Activated CD8-positive, alpha-beta memory T cell treated with anti-CD3 and anti-CD28 coated beads for 48 hours (primary cell): ENCODE data around the gene PLEKHD1.

Experiments used
- DNase-seq, 3 experiments: peaks; one replicate each; pipeline ENCODE4 v3.0.0-alpha.2; 2020; ENCODE audit warnings: low read depth in 2 of 3, low spot score in 2 of 3

Gene PLEKHD1

GRCh38 chr14:69547701-69548348 is 63.3 kb downstream of the PLEKHD1 start:
- peak in 2 of 3 experiments; percentile 4 to 13 for DNase-seq

GRCh38 chr14:69548566-69548965 is 64.0 kb downstream of the PLEKHD1 start:
- no peak for DNase-seq

GRCh38 chr14:69551511-69551910 is 67.0 kb downstream of the PLEKHD1 start:
- no peak for DNase-seq

GRCh38 chr14:69553252-69553651 is 68.7 kb downstream of the PLEKHD1 start:
- DNase-seq, result no peak

- no peak for DNase-seq
Measured at GRCh38 chr14:69554500-69554899, 70.0 kb downstream of the PLEKHD1 start.

GRCh38 chr14:69558774-69559173 is 74.2 kb downstream of the PLEKHD1 start:
- DNase-seq, result no peak

GRCh38 chr14:69559581-69560011 is 75.1 kb downstream of the PLEKHD1 start:
- no peak for DNase-seq

GRCh38 chr14:69560826-69561225 is 76.3 kb downstream of the PLEKHD1 start:
- DNase-seq, result no peak

- DNase-seq, result no peak
Measured at GRCh38 chr14:69561893-69562292, 77.4 kb downstream of the PLEKHD1 start.

GRCh38 chr14:69567563-69567962 is 83.0 kb downstream of the PLEKHD1 start:
- no peak for DNase-seq

GRCh38 chr14:69569859-69570258 is 85.3 kb downstream of the PLEKHD1 start:
- no peak for DNase-seq

GRCh38 chr14:69570836-69571330 is 86.4 kb downstream of the PLEKHD1 start:
- no peak for DNase-seq

GRCh38 chr14:69571449-69572029 is 87.0 kb downstream of the PLEKHD1 start:
- DNase-seq, result no peak

GRCh38 chr14:69572030-69572840 is 87.7 kb downstream of the PLEKHD1 start:
- no peak for DNase-seq

- DNase-seq, result no peak
Measured at GRCh38 chr14:69572841-69573135, 88.3 kb downstream of the PLEKHD1 start.

GRCh38 chr14:69573205-69573830 is 88.8 kb downstream of the PLEKHD1 start:
- DNase-seq, result no peak

- no peak for DNase-seq
Measured at GRCh38 chr14:69573831-69574262, 89.3 kb downstream of the PLEKHD1 start.

- peak; percentile 31 to 52 (median 41) for DNase-seq
Measured at GRCh38 chr14:69574263-69574953, 89.9 kb downstream of the PLEKHD1 start, which contains the start of gene CCDC177. CCDC177 (minus strand) TSS chr14:69574871; CDS start chr14:69573622, 1,249 bp downstream.

- DNase-seq, result no peak
Measured at GRCh38 chr14:69574954-69575295, 90.4 kb downstream of the PLEKHD1 start.

GRCh38 chr14:69579476-69579875 is 94.9 kb downstream of the PLEKHD1 start:
- DNase-seq, result no peak

- DNase-seq, result no peak
Measured at GRCh38 chr14:69580009-69580577, 95.6 kb downstream of the PLEKHD1 start.
